Measurements from ENCODE around the gene CCDC184.

The CCDC184 gene

GRCh38 chr12:48175613-48176416 is 7.6 kb upstream of the CCDC184 start:
- Mint-ChIP-seq H3K27me3 (ENCODE audit: low read depth, poor library complexity) (peaks cover 21% of the 10 kb centered on the region), H3K4me1 (peaks cover 49% of the 10 kb centered on the region), H3K27ac (peak overlapping the region; percentile 46), H3K9me3 (no peaks in the 10 kb centered on the region), H3K36me3 (ENCODE audit: low read depth) (no peaks in the 10 kb centered on the region), H3K4me3 (peak overlapping the region; percentile 53)
- TF ChIP-seq, protein P1, sequence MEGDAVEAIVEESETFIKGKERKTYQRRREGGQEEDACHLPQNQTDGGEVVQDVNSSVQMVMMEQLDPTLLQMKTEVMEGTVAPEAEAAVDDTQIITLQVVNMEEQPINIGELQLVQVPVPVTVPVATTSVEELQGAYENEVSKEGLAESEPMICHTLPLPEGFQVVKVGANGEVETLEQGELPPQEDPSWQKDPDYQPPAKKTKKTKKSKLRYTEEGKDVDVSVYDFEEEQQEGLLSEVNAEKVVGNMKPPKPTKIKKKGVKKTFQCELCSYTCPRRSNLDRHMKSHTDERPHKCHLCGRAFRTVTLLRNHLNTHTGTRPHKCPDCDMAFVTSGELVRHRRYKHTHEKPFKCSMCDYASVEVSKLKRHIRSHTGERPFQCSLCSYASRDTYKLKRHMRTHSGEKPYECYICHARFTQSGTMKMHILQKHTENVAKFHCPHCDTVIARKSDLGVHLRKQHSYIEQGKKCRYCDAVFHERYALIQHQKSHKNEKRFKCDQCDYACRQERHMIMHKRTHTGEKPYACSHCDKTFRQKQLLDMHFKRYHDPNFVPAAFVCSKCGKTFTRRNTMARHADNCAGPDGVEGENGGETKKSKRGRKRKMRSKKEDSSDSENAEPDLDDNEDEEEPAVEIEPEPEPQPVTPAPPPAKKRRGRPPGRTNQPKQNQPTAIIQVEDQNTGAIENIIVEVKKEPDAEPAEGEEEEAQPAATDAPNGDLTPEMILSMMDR (IDR thresholded peaks at IDR 0.05): no peak
- DNase-seq: no peak

DNA sequence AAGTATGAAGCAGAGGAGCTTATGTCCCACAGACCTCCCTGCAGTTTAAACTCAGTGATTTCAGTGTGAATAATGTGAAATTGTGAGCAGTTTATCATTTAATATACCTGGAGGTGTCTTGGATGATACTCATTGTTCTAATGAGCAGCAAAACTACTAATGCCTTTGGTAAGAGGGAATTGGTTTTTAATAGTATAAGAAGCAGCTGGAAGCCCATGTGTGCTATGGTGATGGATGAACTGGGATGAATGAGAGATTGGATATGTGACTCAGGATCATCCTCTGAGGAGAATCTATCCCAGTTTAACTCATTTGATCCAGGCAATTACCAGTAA is 7.1 kb upstream of the CCDC184 start:
- TF ChIP-seq, protein P1 (IDR thresholded peaks at IDR 0.05): no peak
- peak overlapping the region; percentile 46 for H3K27ac Mint-ChIP-seq
- no peaks in the 10 kb centered on the region for H3K36me3 Mint-ChIP-seq (ENCODE audit: low read depth)
- H3K4me1 Mint-ChIP-seq: peaks cover 53% of the 10 kb centered on the region
- peaks cover 27% of the 10 kb centered on the region for H3K27me3 Mint-ChIP-seq (ENCODE audit: low read depth, poor library complexity)
- H3K9me3 Mint-ChIP-seq: no peaks in the 10 kb centered on the region
- H3K4me3 Mint-ChIP-seq: peak overlapping the region; percentile 53
- no peak for DNase-seq

DNA sequence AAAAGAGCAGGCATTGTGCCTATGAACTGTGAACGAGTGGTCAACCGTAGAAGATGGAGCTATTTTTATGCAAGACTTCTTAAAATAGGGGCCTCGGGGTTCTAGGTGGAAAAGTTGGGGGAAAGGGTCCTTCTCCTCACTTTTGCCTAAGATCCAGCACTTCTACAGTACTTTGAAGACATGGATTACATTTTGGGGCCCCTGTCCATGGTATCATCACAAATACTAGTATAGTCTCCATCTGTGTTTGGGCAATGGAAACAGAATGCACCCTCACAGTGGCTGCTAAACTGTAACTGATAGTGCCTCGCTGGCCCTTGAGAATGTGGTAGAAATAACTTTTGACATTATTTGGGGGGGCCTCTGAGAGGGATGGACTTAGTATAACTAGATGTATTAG is 5.5 kb upstream of the CCDC184 start:
- Mint-ChIP-seq H3K4me1 (peaks cover 69% of the 10 kb centered on the region), H3K9me3 (no peaks in the 10 kb centered on the region), H3K27ac (no peak overlapping the region), H3K36me3 (ENCODE audit: low read depth) (no peaks in the 10 kb centered on the region), H3K27me3 (ENCODE audit: low read depth, poor library complexity) (peaks cover 43% of the 10 kb centered on the region), H3K4me3 (no peak overlapping the region)
- no peak for DNase-seq
- TF ChIP-seq, protein P1 (IDR thresholded peaks at IDR 0.05): no peak

- Mint-ChIP-seq H3K4me3 (no peak overlapping the region), H3K4me1 (peaks cover 73% of the 10 kb centered on the region), H3K27me3 (ENCODE audit: low read depth, poor library complexity) (peaks cover 58% of the 10 kb centered on the region), H3K9me3 (no peaks in the 10 kb centered on the region), H3K27ac (no peak overlapping the region), H3K36me3 (ENCODE audit: low read depth) (no peaks in the 10 kb centered on the region)
- TF ChIP-seq, protein P1 (IDR thresholded peaks at IDR 0.05): no peak
- DNase-seq: no peak
Observed at GRCh38 chr12:48179466-48179865, 4.0 kb upstream of the CCDC184 start.

- Mint-ChIP-seq H3K4me1 (peaks cover 76% of the 10 kb centered on the region), H3K27me3 (ENCODE audit: low read depth, poor library complexity) (peaks cover 67% of the 10 kb centered on the region), H3K4me3 (no peak overlapping the region), H3K27ac (no peak overlapping the region), H3K9me3 (no peaks in the 10 kb centered on the region), H3K36me3 (ENCODE audit: low read depth) (no peaks in the 10 kb centered on the region)
- TF ChIP-seq, protein P1 (IDR thresholded peaks at IDR 0.05): no peak
- no peak for DNase-seq
Observed at GRCh38 chr12:48180424-48180823, 3.0 kb upstream of the CCDC184 start.
